ENCODE measurements around the gene POU1F1. TPM values are rescaled to one million over a fixed set of nuclear protein-coding genes. Genes with fewer than 3 reads are reported as not detected.
"Not testable (repeated sequence)": the region's sequence is repeated elsewhere in the genome, so short reads cannot be mapped to it uniquely, and the experiment has no call there.

Gene POU1F1
- polyA plus RNA-seq, 3 donors, result not detected

- no peak for DNase-seq (ENCODE audit: extremely low read depth in 1 of 11, low read depth in 9 of 11, low spot score in 4 of 11)
These were observed 8.3 kb downstream of the POU1F1 start for GRCh38 chr3:87267953-87268645.

DNA sequence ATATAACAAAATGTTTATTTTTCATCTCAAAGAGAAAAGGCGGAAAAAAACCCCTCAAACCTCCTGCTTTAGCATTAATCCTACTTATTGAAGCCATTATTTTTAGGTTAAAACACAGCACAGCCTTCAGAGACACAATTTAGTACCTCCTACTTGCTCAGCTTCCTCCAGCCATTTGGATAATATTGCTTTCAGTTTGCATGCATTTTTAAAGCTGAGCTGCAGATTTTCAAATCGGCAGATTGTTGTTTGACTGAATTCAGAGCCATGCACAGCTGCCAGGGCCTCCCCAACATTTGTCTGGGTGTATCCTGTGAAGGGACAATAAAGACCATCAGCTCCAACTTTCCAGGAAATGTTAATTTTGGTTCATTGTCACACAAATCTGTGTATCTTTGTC is 14.5 kb downstream of the POU1F1 start:
- DNase-seq (ENCODE audit: extremely low read depth in 1 of 11, low read depth in 9 of 11, low spot score in 4 of 11), result no peak

DNA sequence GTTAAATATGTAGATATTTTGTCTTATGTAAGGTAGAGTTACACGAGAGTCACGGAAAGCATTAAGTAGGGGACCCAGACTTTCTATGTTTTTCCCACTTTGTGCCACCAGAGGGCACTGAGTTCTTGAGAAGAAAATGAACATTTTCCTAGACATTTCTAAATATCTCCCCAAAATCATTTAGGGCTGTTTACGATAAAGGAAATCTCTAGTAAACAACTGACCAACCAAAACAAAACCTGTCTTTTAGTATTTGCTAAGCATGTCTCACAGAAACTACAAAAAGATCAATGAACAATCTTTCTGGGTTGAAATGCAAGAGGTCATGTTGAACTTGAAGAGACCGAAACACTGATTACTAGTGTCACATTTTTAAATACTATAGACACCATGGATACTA is 16.1 kb downstream of the POU1F1 start:
- DNase-seq (ENCODE audit: extremely low read depth in 1 of 11, low read depth in 9 of 11, low spot score in 4 of 11), result peak in 10 of 11 donors; percentile 11 to 33 (median 24)

DNA sequence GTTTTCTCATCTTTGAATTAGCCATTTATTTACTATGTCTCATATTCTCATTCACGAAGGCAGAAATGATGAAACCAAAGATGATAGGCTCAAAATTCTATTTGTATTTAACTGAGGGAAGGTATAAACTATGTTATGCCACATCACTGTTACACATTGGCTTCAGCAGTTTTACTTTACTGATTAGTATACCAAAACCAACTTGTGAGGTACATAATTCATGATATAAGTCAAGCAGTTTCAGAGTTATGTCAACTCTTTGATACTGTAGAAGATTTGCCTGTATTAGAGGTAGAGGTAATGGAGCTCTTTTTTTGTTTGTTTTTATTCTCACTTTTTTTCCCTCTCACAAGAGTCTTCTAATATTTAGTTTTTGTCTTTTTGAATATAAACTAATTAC is 26.4 kb downstream of the POU1F1 start:
- DNase-seq (ENCODE audit: extremely low read depth in 1 of 11, low read depth in 9 of 11, low spot score in 4 of 11), result no peak

DNA sequence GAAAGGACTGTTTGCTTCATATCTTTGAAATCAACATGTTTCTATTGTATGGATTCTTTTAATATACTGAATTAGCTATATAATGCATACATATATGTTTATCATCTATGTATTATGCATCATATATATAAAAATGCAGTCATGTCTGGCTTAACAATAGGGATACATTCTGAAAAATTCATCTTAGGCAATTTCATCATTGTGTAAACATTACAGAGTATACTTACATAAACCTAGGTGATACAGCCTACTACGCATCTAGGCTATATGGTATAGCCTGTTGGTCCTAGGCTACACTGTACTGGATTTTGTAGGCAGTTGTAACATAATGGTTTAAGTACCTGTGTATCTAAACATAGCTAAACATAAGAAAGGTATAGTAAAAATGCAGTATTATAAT is 27.6 kb downstream of the POU1F1 start:
- DNase-seq (ENCODE audit: extremely low read depth in 1 of 11, low read depth in 9 of 11, low spot score in 4 of 11), result no peak

- DNase-seq (ENCODE audit: extremely low read depth in 1 of 11, low read depth in 9 of 11, low spot score in 4 of 11), result not testable (repeated sequence)
These were observed 28.2 kb downstream of the POU1F1 start for GRCh38 chr3:87248231-87248630.

DNA sequence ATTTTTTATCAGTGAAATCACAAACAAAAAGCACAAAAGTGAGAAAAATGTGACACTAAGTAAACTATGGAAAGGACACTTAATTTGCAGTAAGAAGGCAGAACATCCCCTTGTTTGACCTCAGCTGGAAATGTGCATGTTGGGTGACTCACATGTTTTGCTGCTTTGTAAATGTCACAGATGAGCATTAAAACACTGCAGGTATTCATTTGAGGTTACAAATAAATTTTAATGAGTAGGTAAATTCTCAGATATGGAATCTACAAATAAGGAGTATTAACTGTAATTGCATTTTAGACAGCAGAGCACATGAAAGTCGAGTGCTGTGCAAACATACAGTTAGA is 29.0 kb downstream of the POU1F1 start:
- DNase-seq (ENCODE audit: extremely low read depth in 1 of 11, low read depth in 9 of 11, low spot score in 4 of 11), result no peak

DNA sequence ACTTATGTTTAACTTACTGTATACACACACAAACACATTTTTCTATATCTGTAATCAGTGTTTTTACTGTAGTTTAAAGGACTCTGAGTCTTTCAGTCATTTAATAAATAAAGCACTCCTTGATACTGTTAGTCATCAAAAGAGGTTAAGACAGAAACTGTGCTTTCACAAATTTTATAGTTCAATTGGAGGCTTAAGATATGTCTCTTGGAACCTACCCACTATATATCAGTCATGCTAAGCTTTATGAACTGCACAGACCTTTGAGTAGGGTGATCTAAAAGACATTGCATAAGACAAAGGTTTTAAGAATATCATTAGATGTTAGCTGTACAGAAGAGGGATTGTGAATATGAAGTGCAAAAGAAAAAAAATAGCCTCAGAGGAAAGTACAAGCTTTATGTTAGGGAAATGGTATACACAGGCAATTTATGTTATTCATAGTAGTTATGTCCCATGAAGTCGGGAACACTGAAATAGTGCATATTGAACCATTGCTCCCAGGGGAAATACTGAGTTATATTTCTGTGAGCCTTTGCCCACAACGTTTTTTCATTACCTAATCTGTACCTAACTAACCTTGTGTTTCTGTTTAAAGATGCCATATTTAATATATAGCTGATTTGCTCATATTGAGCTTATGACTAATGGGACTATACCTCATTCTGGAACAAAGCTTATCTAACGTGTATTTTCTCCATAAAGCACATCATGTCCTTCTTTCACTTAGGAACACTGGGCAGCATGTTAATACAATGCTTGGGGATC is 29.5 kb downstream of the POU1F1 start:
- DNase-seq (ENCODE audit: extremely low read depth in 1 of 11, low read depth in 9 of 11, low spot score in 4 of 11), result no peak

DNA sequence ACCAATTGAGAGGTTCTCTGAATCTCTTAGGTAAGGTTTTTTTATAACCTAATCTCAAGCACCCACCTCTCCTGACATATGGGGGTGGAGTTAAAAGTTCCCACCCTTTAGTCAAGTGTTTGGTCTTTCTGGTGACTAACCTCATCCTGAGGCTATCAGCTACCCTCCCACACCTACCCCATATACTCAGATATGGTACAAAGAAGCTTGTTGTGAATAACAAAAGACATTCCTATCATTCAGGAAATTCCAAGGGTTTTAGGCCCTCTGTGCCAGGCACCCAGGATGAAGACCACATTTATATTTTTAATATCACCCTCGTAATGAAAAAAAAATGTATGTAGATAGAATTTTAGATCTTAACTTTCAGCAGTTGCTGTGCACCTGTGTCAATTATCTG is 40.3 kb downstream of the POU1F1 start:
- DNase-seq (ENCODE audit: extremely low read depth in 1 of 11, low read depth in 9 of 11, low spot score in 4 of 11), result no peak

GRCh38 chr3:87233805-87234204 is 42.6 kb downstream of the POU1F1 start:
- DNase-seq (ENCODE audit: extremely low read depth in 1 of 11, low read depth in 9 of 11, low spot score in 4 of 11), result no peak

GRCh38 chr3:87229113-87229512 is 47.3 kb downstream of the POU1F1 start:
- DNase-seq (ENCODE audit: extremely low read depth in 1 of 11, low read depth in 9 of 11, low spot score in 4 of 11), result no peak

- peak in 1 of 11 donors; percentile 2 for DNase-seq (ENCODE audit: extremely low read depth in 1 of 11, low read depth in 9 of 11, low spot score in 4 of 11)
These were observed 48.1 kb downstream of the POU1F1 start for GRCh38 chr3:87228316-87228715.

- peak in 1 of 11 donors; percentile 12 for DNase-seq (ENCODE audit: extremely low read depth in 1 of 11, low read depth in 9 of 11, low spot score in 4 of 11)
These were observed 48.6 kb downstream of the POU1F1 start for GRCh38 chr3:87227835-87228144.

DNA sequence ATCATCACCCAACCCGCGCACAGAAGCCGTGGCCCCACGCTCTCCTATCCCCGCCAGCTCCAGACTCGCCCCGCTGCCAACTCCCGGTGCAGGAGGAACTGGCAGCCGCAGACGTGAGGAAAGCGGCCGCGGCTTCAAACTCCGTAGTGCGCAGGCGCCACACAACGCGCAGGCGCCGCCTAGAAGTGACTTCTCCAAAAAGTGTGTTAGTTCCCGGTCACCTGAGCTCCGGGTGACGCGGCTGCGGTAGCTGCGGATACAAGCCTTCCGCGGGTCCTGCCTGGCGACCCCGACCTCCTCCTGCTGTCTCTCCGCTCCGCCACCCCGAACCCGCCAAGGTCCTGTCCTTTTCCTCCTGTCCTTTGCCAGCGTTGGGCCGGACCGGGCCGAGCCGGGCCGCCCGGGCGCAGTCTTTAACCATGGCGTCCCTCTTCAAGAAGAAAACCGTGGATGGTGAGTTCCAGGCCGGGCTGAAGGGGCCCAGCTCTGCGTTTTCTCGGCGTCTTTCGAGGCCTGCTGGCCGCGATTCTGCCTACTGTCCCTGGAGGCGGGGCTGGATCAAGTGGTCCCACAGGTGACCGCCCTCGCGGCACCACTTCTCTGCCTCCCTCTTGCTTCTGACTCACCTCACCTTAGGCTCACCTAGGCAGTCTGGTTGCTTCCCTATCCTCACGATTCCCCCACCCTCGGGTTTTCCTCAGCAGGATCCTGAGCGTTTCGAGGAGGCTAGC is 49.1 kb downstream of the POU1F1 start, which contains the start of gene CHMP2B:
Gene CHMP2B (plus strand): TSS at position 206 of the 731 bp plus-strand sequence. CDS start 214 bp downstream, at position 420.
- peak; percentile 83 to 92 (median 91) for DNase-seq (ENCODE audit: extremely low read depth in 1 of 11, low read depth in 9 of 11, low spot score in 4 of 11)

DNA sequence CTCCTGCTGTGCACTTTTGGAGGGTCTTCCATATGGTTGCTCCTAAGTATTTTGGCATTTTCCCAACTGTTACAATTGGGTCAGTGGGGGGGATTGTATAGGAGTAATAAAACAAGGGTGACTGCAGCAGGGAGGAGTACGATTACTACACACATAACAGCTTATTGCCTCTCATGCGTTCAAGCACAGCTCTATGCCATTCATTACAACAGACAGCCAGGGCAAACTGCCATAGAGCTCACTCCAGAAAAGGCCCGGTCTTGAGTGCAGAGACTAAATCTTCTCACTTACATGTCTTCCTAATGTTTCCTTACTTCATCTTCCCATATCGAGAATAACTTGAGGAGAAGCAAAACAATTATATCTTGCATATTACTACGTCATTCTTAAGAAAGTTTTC is 50.7 kb downstream of the POU1F1 start:
- DNase-seq (ENCODE audit: extremely low read depth in 1 of 11, low read depth in 9 of 11, low spot score in 4 of 11), result peak in 3 of 11 donors; percentile 8 to 32 (median 20)

DNA sequence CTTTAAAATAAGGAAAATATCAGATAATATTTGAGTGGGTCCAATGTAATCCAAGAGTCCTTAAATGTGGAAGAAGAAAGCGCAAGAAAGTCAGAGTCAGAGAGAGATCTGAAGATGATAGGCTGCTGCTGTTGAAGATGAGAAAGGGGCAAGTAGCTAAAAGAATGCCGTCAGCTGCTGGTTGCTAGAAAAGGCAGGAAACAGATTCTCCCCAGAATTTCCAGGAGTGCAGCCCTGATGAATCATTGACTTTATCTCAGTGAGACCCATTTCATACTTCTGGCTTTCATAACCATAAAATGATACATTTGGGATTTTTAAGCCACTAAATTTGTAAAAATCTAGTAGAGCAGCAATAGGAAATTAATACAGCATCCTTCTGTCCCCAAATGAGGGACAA is 56.8 kb downstream of the POU1F1 start:
- no peak for DNase-seq (ENCODE audit: extremely low read depth in 1 of 11, low read depth in 9 of 11, low spot score in 4 of 11)

DNA sequence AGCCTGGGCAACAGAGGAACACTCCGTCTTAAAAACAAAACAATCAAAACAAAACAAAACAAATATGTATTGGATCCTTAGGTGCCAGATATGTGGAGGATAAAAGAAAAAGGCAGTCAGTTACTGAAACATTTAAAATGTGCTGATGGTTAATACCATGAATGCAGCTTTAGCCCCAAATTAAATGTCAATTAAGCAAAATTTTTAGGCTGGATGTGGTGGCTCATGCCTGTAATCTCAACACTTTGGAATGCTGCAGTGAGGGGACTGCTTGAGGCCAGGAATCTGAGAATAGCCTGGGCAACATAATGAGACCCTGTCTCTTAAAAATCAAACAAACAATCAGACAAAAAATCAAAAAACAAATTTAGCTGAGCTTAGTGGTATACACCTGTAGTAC is 57.8 kb downstream of the POU1F1 start:
- no peak for DNase-seq (ENCODE audit: extremely low read depth in 1 of 11, low read depth in 9 of 11, low spot score in 4 of 11)
